ENCODE data around the gene DOCK6.
A peak's percentile ranks its signal among the peaks of the same experiment; 100 is the strongest.

Gene DOCK6

GRCh38 chr19:11256189-11256588, 6.1 kb downstream of the DOCK6 start:
- Histone ChIP-seq H3K4me2 (ENCODE audit: low read depth, low read length) (no peak overlapping the region), H3K9me2 (replicated peaks; ENCODE audit: insufficient read depth, low read length) (no peaks in the 10 kb centered on the region), H3K79me2 (ENCODE audit: low read length) (no peaks in the 10 kb centered on the region), H3K36me3 (replicated peaks; ENCODE audit: insufficient read depth, low read length) (no peaks in the 10 kb centered on the region), H3K4me1 (ENCODE audit: low read length) (no peaks in the 10 kb centered on the region), H3K9ac (ENCODE audit: low read length) (no peak overlapping the region), H3K4me3 (ENCODE audit: low read length) (no peak overlapping the region), H3F3A (ENCODE audit: insufficient read depth, low read length) (no peaks in the 10 kb centered on the region), H4K20me1 (ENCODE audit: insufficient read depth, low read length) (no peaks in the 10 kb centered on the region), H3K9me3 (replicated peaks; ENCODE audit: insufficient read depth, low read length) (no peaks in the 10 kb centered on the region), H3K27me3 (replicated peaks; ENCODE audit: insufficient read depth, low read length) (peaks cover 72% of the 10 kb centered on the region), H3K27ac (ENCODE audit: low read length) (no peak overlapping the region), H2AFZ (ENCODE audit: low read length) (no peak overlapping the region)
- DNase-seq = no peak
- TF ChIP-seq EZH2phosphoT487 (IDR thresholded peaks at IDR 0.05; ENCODE audit: low read length) (no peak), CTCF (IDR thresholded peaks at IDR 0.05; ENCODE audit: low read length) (no peak), EZH2 (optimal IDR thresholded peaks at IDR 0.05; ENCODE audit: low read depth, low read length) (no peak)

DNA sequence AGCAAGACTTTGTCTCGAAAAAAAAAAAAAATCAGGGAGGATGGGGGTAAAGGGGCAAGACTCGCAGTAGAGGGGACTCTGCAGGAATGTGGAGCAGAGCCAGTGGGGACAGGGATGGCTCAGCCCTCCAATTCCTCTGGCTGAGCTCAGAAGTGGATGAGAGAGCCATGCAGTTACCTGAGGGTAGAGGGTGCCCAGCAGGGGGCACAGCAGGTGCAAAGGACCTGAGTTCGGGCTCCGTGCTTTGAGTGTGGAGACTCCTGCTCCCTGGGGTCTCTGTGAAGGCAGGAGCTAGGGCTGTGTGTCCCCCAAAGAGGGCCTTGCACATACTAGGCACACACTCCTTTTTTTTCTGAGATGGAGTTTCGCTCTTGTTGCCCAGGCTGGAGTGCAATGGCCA, 7.7 kb downstream of the DOCK6 start:
- no peaks in the 10 kb centered on the region for H4K20me1 ChIP-seq (ENCODE audit: insufficient read depth, low read length)
- TF ChIP-seq EZH2phosphoT487 (IDR thresholded peaks at IDR 0.05; ENCODE audit: low read length) = no peak
- TF ChIP-seq CTCF (IDR thresholded peaks at IDR 0.05; ENCODE audit: low read length) = peak; percentile 37
- TF ChIP-seq EZH2 (optimal IDR thresholded peaks at IDR 0.05; ENCODE audit: low read depth, low read length) = no peak
- H2AFZ ChIP-seq (ENCODE audit: low read length) = no peak overlapping the region
- no peaks in the 10 kb centered on the region for H3K36me3 ChIP-seq (replicated peaks; ENCODE audit: insufficient read depth, low read length)
- no peaks in the 10 kb centered on the region for H3K4me1 ChIP-seq (ENCODE audit: low read length)
- no peaks in the 10 kb centered on the region for H3K9me3 ChIP-seq (replicated peaks; ENCODE audit: insufficient read depth, low read length)
- H3K27ac ChIP-seq (ENCODE audit: low read length) = no peak overlapping the region
- no peak overlapping the region for H3K4me3 ChIP-seq (ENCODE audit: low read length)
- no peak overlapping the region for H3K4me2 ChIP-seq (ENCODE audit: low read depth, low read length)
- no peaks in the 10 kb centered on the region for H3F3A ChIP-seq (ENCODE audit: insufficient read depth, low read length)
- DNase-seq = no peak
- no peaks in the 10 kb centered on the region for H3K9me2 ChIP-seq (replicated peaks; ENCODE audit: insufficient read depth, low read length)
- no peak overlapping the region for H3K9ac ChIP-seq (ENCODE audit: low read length)
- peaks cover 69% of the 10 kb centered on the region for H3K27me3 ChIP-seq (replicated peaks; ENCODE audit: insufficient read depth, low read length)
- no peaks in the 10 kb centered on the region for H3K79me2 ChIP-seq (ENCODE audit: low read length)

DNA sequence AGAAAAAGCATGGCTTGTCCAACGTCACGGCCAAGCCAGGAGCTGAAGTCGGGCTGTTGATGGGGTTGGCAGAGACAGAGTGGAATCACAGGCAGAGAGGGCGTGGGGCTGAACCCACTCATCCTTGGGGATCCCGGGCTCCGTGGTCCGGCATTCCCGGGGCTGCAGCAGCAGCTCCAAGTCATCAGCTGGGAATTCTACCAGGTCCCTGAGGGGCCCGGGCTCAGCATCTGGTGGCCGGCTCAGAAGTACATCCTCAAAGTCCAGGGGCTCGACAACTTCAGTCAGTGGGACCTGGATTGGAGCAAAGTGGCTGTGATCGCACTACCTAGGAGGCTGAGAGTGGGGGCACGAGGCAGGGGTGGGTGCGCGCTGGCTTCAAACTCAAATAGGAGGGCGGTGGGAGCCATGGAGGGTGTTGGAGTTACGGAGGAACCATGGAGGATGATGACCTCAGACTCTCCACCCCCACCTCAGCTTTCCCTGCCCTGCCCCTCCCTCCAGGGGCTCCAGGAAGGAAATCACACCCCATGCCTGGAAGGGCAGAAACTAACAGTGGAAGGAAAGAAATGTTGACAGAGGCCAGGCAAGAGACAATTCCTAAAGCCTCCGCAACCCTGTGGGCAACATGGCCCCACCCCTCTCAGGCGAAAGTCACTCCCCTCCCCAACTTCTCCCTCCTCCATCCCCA, 9.5 kb downstream of the DOCK6 start:
- H3K9me3 ChIP-seq (replicated peaks; ENCODE audit: insufficient read depth, low read length) = no peaks in the 10 kb centered on the region
- TF ChIP-seq EZH2 (optimal IDR thresholded peaks at IDR 0.05; ENCODE audit: low read depth, low read length) = no peak
- no peak for TF ChIP-seq CTCF (IDR thresholded peaks at IDR 0.05; ENCODE audit: low read length)

More for the DNA sequence above, 9.5 kb downstream of the DOCK6 start:
- DNase-seq = no peak
- H3K79me2 ChIP-seq (ENCODE audit: low read length) = no peaks in the 10 kb centered on the region
- no peak overlapping the region for H3K9ac ChIP-seq (ENCODE audit: low read length)
- no peak overlapping the region for H3K27ac ChIP-seq (ENCODE audit: low read length)
- H3K4me1 ChIP-seq (ENCODE audit: low read length) = no peaks in the 10 kb centered on the region
- no peak overlapping the region for H3K4me3 ChIP-seq (ENCODE audit: low read length)
- peaks cover 71% of the 10 kb centered on the region for H3K27me3 ChIP-seq (replicated peaks; ENCODE audit: insufficient read depth, low read length)
- no peak overlapping the region for H3K4me2 ChIP-seq (ENCODE audit: low read depth, low read length)
- no peaks in the 10 kb centered on the region for H3K36me3 ChIP-seq (replicated peaks; ENCODE audit: insufficient read depth, low read length)
- no peak overlapping the region for H2AFZ ChIP-seq (ENCODE audit: low read length)
- H3F3A ChIP-seq (ENCODE audit: insufficient read depth, low read length) = no peaks in the 10 kb centered on the region
- H3K9me2 ChIP-seq (replicated peaks; ENCODE audit: insufficient read depth, low read length) = no peaks in the 10 kb centered on the region
- no peaks in the 10 kb centered on the region for H4K20me1 ChIP-seq (ENCODE audit: insufficient read depth, low read length)

Data from MM.1S (cell line).